ENCODE data around the gene LYST. TPM values are rescaled to one million over a fixed set of nuclear protein-coding genes. Genes with fewer than 3 reads are reported as not detected.
"Not testable (repeated sequence)": the region's sequence is repeated elsewhere in the genome, so short reads cannot be mapped to it uniquely, and the experiment has no call there.

LYST gene
- polyA plus RNA-seq, 3 donors, result 46.3 to 128 (median 67.9) TPM

DNA sequence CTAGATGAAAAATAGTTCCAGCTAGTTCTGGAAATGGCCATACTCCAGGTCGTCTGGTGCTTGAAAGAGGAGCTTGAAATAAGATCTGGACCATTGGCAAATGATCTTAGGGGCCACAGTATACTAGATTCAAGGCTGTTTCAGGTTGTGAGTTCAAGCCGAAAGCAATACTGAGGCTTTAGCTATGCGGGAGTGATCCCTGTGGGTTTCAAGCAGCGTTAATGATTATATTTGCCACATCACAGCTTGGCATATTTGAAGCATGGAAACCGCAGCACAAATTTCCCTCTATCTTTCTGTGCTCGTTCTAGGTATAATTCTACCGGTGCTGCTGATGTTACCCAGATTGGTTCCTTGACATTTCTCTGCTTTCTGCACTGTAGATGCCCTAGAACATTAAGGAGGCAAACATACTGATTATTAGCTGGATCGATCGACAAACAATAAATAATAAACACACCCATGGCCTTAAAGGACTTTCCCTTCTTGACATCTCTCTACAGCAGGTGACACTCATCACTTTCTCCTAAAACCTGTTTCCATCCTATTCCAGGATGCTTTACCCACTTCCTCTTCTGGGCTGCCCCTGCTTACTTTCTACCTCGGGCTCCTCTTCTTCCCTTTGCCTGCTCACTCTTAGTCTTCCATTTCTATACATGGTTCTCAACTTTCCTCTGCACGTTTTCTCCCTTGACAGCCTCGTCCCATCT lies 40.6 kb upstream of the LYST start:
- Histone ChIP-seq H3K4me1 (ENCODE audit: control insufficient read depth in 1 of 2, insufficient read depth in 2 of 2, low read length in 2 of 2) (peaks cover 24 to 39% of the 10 kb centered on the region in 2 donors), H3K4me2 (replicated peaks; ENCODE audit: extremely low read depth, low read length, poor library complexity, severe bottlenecking) (no peak overlapping the region), H3K36me3 (replicated peaks in 1 of 2; ENCODE audit: control insufficient read depth in 1 of 2, insufficient read depth in 2 of 2, low read length in 2 of 2) (no peaks in the 10 kb centered on the region), H3K27me3 (ENCODE audit: control insufficient read depth in 2 of 2, insufficient read depth in 2 of 2, low read length in 2 of 2) (no peaks in the 10 kb centered on the region), H3K79me2 (ENCODE audit: insufficient read depth, low read length) (no peaks in the 10 kb centered on the region), H3K27ac (ENCODE audit: low read depth in 1 of 2, low read length in 2 of 2) (no peak overlapping the region), H2AFZ (ENCODE audit: insufficient read depth, low read depth, low read length, poor library complexity, severe bottlenecking) (no peak overlapping the region), H4K20me1 (ENCODE audit: insufficient read depth, low read length) (no peaks in the 10 kb centered on the region), H3K9ac (ENCODE audit: insufficient read depth, low read length, poor library complexity, severe bottlenecking) (no peak overlapping the region), H3K9me3 (replicated peaks in 1 of 2; ENCODE audit: control insufficient read depth in 1 of 2, insufficient read depth in 1 of 2, low read length in 2 of 2) (no peaks in the 10 kb centered on the region), H3K4me3 (replicated peaks in 1 of 3; ENCODE audit: low read depth in 2 of 3, low read length in 3 of 3) (no peak overlapping the region)
- H3K27me3 Mint-ChIP-seq (ENCODE audit: low read depth in 3 of 3), result peaks cover 0 to 4% (median 0%) of the 10 kb centered on the region in 3 donors
- 79% methylated on average over 12 of the region's 12 CpGs for WGBS (ENCODE audit: insufficient coverage)
- H3K9me3 Mint-ChIP-seq, result peaks cover 0 to 3% (median 0%) of the 10 kb centered on the region in 7 donors
- no peak for DNase-seq
- TF ChIP-seq, protein P1, sequence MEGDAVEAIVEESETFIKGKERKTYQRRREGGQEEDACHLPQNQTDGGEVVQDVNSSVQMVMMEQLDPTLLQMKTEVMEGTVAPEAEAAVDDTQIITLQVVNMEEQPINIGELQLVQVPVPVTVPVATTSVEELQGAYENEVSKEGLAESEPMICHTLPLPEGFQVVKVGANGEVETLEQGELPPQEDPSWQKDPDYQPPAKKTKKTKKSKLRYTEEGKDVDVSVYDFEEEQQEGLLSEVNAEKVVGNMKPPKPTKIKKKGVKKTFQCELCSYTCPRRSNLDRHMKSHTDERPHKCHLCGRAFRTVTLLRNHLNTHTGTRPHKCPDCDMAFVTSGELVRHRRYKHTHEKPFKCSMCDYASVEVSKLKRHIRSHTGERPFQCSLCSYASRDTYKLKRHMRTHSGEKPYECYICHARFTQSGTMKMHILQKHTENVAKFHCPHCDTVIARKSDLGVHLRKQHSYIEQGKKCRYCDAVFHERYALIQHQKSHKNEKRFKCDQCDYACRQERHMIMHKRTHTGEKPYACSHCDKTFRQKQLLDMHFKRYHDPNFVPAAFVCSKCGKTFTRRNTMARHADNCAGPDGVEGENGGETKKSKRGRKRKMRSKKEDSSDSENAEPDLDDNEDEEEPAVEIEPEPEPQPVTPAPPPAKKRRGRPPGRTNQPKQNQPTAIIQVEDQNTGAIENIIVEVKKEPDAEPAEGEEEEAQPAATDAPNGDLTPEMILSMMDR (IDR thresholded peaks at IDR 0.05), result no peak
- H3K4me3 Mint-ChIP-seq, result no peak overlapping the region
- peaks cover 0 to 7% of the 10 kb centered on the region in 2 donors for H3K36me3 Mint-ChIP-seq
- H3K4me1 Mint-ChIP-seq, result peaks cover 40% of the 10 kb centered on the region
- H3K27ac Mint-ChIP-seq, result peak overlapping the region in 2 of 7 donors; percentile 4 to 37
- intact Hi-C loops (cut with micrococcal nuclease), result no loop called here

DNA sequence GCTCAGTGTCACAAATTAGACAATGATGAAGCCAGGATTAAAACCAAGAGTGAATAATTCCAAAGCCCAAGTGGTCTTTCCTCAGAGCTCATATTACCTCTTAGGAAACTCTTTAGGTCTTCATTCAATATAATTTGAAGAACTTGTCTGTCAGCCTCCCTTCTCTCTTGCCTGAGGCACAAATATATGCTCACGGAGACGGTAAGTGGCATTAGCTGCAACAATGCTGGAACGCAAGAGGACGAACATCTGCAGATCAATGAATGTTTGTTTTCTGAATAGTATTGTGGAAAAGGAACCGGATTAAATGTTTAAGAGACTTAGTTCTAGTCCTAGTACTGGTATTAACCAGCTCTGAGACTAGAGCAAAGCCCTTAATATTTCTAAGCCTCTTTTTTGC lies 39.7 kb upstream of the LYST start:
- TF ChIP-seq, protein P1 (IDR thresholded peaks at IDR 0.05), result no peak
- H3K4me2 ChIP-seq (replicated peaks; ENCODE audit: extremely low read depth, low read length, poor library complexity, severe bottlenecking), result no peak overlapping the region
- no peak for DNase-seq
- Mint-ChIP-seq H3K4me1 (peaks cover 44% of the 10 kb centered on the region), H3K4me3 (no peak overlapping the region), H3K27ac (no peak overlapping the region), H3K9me3 (peaks cover 0 to 3% (median 0%) of the 10 kb centered on the region in 7 donors), H3K27me3 (ENCODE audit: low read depth in 3 of 3) (peaks cover 0 to 4% (median 0%) of the 10 kb centered on the region in 3 donors), H3K36me3 (peaks cover 0 to 7% of the 10 kb centered on the region in 2 donors)
- H3K79me2 ChIP-seq (ENCODE audit: insufficient read depth, low read length), result no peaks in the 10 kb centered on the region
- 80% methylated on average over 1 of the region's 5 CpGs for WGBS (ENCODE audit: insufficient coverage)
- H3K27ac ChIP-seq (ENCODE audit: low read depth in 1 of 2, low read length in 2 of 2), result no peak overlapping the region
- H3K9ac ChIP-seq (ENCODE audit: insufficient read depth, low read length, poor library complexity, severe bottlenecking), result no peak overlapping the region
- H3K4me1 ChIP-seq (ENCODE audit: control insufficient read depth in 1 of 2, insufficient read depth in 2 of 2, low read length in 2 of 2), result peaks cover 31 to 48% of the 10 kb centered on the region in 2 donors
- intact Hi-C loops (cut with micrococcal nuclease), result no loop called here
- H3K9me3 ChIP-seq (replicated peaks in 1 of 2; ENCODE audit: control insufficient read depth in 1 of 2, insufficient read depth in 1 of 2, low read length in 2 of 2), result no peaks in the 10 kb centered on the region
- no peaks in the 10 kb centered on the region for H3K27me3 ChIP-seq (ENCODE audit: control insufficient read depth in 2 of 2, insufficient read depth in 2 of 2, low read length in 2 of 2)
- no peaks in the 10 kb centered on the region for H3K36me3 ChIP-seq (replicated peaks in 1 of 2; ENCODE audit: control insufficient read depth in 1 of 2, insufficient read depth in 2 of 2, low read length in 2 of 2)
- no peaks in the 10 kb centered on the region for H4K20me1 ChIP-seq (ENCODE audit: insufficient read depth, low read length)
- no peak overlapping the region for H3K4me3 ChIP-seq (replicated peaks in 1 of 3; ENCODE audit: low read depth in 2 of 3, low read length in 3 of 3)
- no peak overlapping the region for H2AFZ ChIP-seq (ENCODE audit: insufficient read depth, low read depth, low read length, poor library complexity, severe bottlenecking)

DNA sequence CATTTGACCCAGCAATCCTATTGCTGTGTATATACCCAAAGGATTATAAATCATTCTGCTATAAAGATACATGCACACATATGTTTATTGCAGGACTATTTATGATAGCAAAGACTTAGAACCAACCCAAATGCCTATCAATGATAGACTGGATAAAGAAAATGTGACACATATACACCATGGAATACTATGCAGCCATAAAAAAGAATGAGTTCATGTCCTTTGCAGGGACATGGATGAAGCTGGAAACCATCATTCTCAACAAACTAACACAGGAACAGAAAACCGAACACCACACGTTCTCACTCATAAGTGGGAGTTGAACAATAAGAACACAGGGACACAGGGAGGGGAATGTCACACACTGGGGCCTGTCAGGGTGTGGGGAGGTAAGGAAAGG lies 37.1 kb upstream of the LYST start:
- not testable (repeated sequence) for H3K36me3 Mint-ChIP-seq; H3K4me2 ChIP-seq (replicated peaks; ENCODE audit: extremely low read depth, low read length, poor library complexity, severe bottlenecking); H3K36me3 ChIP-seq (replicated peaks in 1 of 2; ENCODE audit: control insufficient read depth in 1 of 2, insufficient read depth in 2 of 2, low read length in 2 of 2); H3K9ac ChIP-seq (ENCODE audit: insufficient read depth, low read length, poor library complexity, severe bottlenecking); H3K27ac ChIP-seq (ENCODE audit: low read depth in 1 of 2, low read length in 2 of 2); H4K20me1 ChIP-seq (ENCODE audit: insufficient read depth, low read length); H3K27me3 ChIP-seq (ENCODE audit: control insufficient read depth in 2 of 2, insufficient read depth in 2 of 2, low read length in 2 of 2); H3K9me3 ChIP-seq (replicated peaks in 1 of 2; ENCODE audit: control insufficient read depth in 1 of 2, insufficient read depth in 1 of 2, low read length in 2 of 2); H3K4me3 ChIP-seq (replicated peaks in 1 of 3; ENCODE audit: low read depth in 2 of 3, low read length in 3 of 3); H3K4me3 Mint-ChIP-seq; H3K27me3 Mint-ChIP-seq (ENCODE audit: low read depth in 3 of 3); DNase-seq; H3K9me3 Mint-ChIP-seq; H3K27ac Mint-ChIP-seq; H2AFZ ChIP-seq (ENCODE audit: insufficient read depth, low read depth, low read length, poor library complexity, severe bottlenecking); H3K79me2 ChIP-seq (ENCODE audit: insufficient read depth, low read length)
- peaks cover 49% of the 10 kb centered on the region for H3K4me1 Mint-ChIP-seq
- intact Hi-C loops (cut with micrococcal nuclease), result loop anchor here in 1 of 2 donors (5.0 kb wide), 1 partner anchor 33 kb away; no protein-coding TSS in a partner anchor
- WGBS (ENCODE audit: insufficient coverage), result no CpG with 5 or more reads among the region's 2 CpGs
- H3K4me1 ChIP-seq (ENCODE audit: control insufficient read depth in 1 of 2, insufficient read depth in 2 of 2, low read length in 2 of 2), result peaks cover 47 to 57% of the 10 kb centered on the region in 2 donors

All from CD14-positive monocyte (primary cell).